Measurements from ENCODE around the gene AP5Z1. TPM values are rescaled to one million over a fixed set of nuclear protein-coding genes. Genes with fewer than 3 reads are reported as not detected.

Gene AP5Z1
- total RNA-seq, 2 donors from 2014 or later: 31.0 to 34.7 TPM

- no peak for TF ChIP-seq CTCF (conservative IDR thresholded peaks at IDR 0.05)
- H3K27ac ChIP-seq (ENCODE audit: low read depth, low read length): no peak overlapping the region
- H3K27me3 ChIP-seq (ENCODE audit: control insufficient read depth, insufficient read depth, low read length, poor library complexity, severe bottlenecking): no peaks in the 10 kb centered on the region
- Mint-ChIP-seq H3K4me1 (peaks cover 15% of the 10 kb centered on the region), H3K9me3 (no peaks in the 10 kb centered on the region), H3K36me3 (ENCODE audit: low read depth) (peaks cover 10% of the 10 kb centered on the region), H3K27ac (no peak overlapping the region), H3K27me3 (ENCODE audit: insufficient read depth) (no peaks in the 10 kb centered on the region), H3K4me3 (no peak overlapping the region)
- WGBS, 2 experiments (ENCODE audit: insufficient coverage in 1 of 2, insufficient read length in 1 of 2): 95% methylated on average over 8 to 16 of the region's 16 CpGs
- H3K4me3 ChIP-seq (ENCODE audit: low read length): no peak overlapping the region
- no peaks in the 10 kb centered on the region for H3K36me3 ChIP-seq (ENCODE audit: control insufficient read depth, insufficient read depth, low read length)
- no peak for DNase-seq
- H3K9me3 ChIP-seq (ENCODE audit: control insufficient read depth, low read length): no peaks in the 10 kb centered on the region
- H3K4me1 ChIP-seq (ENCODE audit: control insufficient read depth, insufficient read depth, low read length): peaks cover 6% of the 10 kb centered on the region
- no peak overlapping the region for H3K9ac ChIP-seq (ENCODE audit: extremely low read depth, low read length, poor library complexity, severe bottlenecking)
These were observed 64.7 kb downstream of the AP5Z1 start for GRCh38 chr7:4840079-4840501.

Small RNAs within 50 kb of the gene (microRNA-seq; reads per million reads assigned to microRNA genes)
- gene MIR4656 (ENCODE audit: borderline microRNAs expressed): not detected

Other genes with a start within 250 kb of the AP5Z1 start
- gene FOXK1, start 93.3 kb upstream of the AP5Z1 start, total RNA-seq: 10 to 100 TPM; 36.9 to 43.4 TPM
- gene PAPOLB, start 86.4 kb downstream of the AP5Z1 start, total RNA-seq: 1 to 10 TPM; 1.2 to 1.8 TPM
- 10 to 100 TPM; 34.9 to 47.6 TPM for gene RADIL, start 108.1 kb downstream of the AP5Z1 start, total RNA-seq
- gene MMD2, start 183.6 kb downstream of the AP5Z1 start, total RNA-seq: under 1 TPM in 1 of 2 donors, not detected in 1; 0.15 TPM